HepG2 (cell line): ENCODE data around the gene CBY1. TPM values are rescaled to one million over a fixed set of nuclear protein-coding genes. Genes with fewer than 3 reads are reported as not detected.

ENCODE experiments used
- ATRX ChIP-seq: sonication (generic); formaldehyde crosslinking; IDR thresholded peaks from 2 replicates; pipeline ENCODE4 v1.4.0; 2020; ENCODE audit warnings: missing genetic modification reagents, borderline replicate concordance
- MAFK ChIP-seq, 2 experiments: IDR thresholded peaks in 1 of 2; conservative IDR thresholded peaks in 1 of 2; 2 replicates each; pipeline ENCODE4 v1.6.1; 2011; ENCODE audit warnings: improper control_type of control experiment in 2 of 2, low read length in 2 of 2
- MIER3 ChIP-seq: IDR thresholded peaks from 2 replicates; pipeline ENCODE4 v1.6.1; 2016; ENCODE audit warnings: missing compliant biosample characterization, borderline replicate concordance
- NCOA2 ChIP-seq: sonication (generic); formaldehyde crosslinking; IDR thresholded peaks from 2 replicates; pipeline ENCODE4 v1.8.0; 2022; ENCODE audit warnings: inconsistent platforms
- PPARG ChIP-seq: conservative IDR thresholded peaks from 2 replicates; pipeline ENCODE4 v1.6.1; 2016; ENCODE audit warnings: missing biosample characterization, missing genetic modification reagents
- RCOR2 ChIP-seq: IDR thresholded peaks from 2 replicates; pipeline ENCODE4 v1.6.1; 2016; ENCODE audit warnings: missing biosample characterization, missing genetic modification reagents
- ZNF235 ChIP-seq: sonication (generic); formaldehyde crosslinking; IDR thresholded peaks from 2 replicates; pipeline ENCODE4 v1.8.1; 2023; ENCODE audit warnings: mild to moderate bottlenecking, missing genetic modification reagents, borderline replicate concordance
- ZNF276 ChIP-seq: sonication (generic); formaldehyde crosslinking; IDR thresholded peaks from 2 replicates; pipeline ENCODE4 v1.4.0; 2020; ENCODE audit warnings: mild to moderate bottlenecking, low read depth, missing genetic modification reagents
- ZNF501 ChIP-seq: sonication (generic); formaldehyde crosslinking; IDR thresholded peaks from 2 replicates; pipeline ENCODE4 v1.5.1; 2020; ENCODE audit warnings: mild to moderate bottlenecking, moderate library complexity, missing genetic modification reagents
- polyA plus RNA-seq, 8 experiments: library from polyadenylated mRNA; depleted of rRNA in 3 of 8; stranded (reverse) in 7 of 8; unstranded in 1 of 8; fragments of >200 nt; fragmentation: Illumina TruSeq in 4 of 8; extraction: Trizol in 4 of 8; gene quantifications; 2 replicates each; pipeline versions ENCODE4 v1.2.1 to v1.2.3, GENCODE V29; 2011 to 2016; ENCODE audit warnings: low read depth in 4 of 8, missing spikeins in 1 of 8, mixed read lengths in 1 of 8; ENCODE audit not compliant: insufficient read depth in 1 of 8
- total RNA-seq, 5 experiments: library from RNA; depleted of rRNA; stranded (reverse); fragments of >200 nt; fragmentation: Illumina TruSeq; extraction: Trizol; gene quantifications; 2 replicates each; pipeline ENCODE4 v1.2.3, GENCODE V29; 2016; ENCODE audit warnings: low read depth in 1 of 5
- TF ChIP-seq, protein P1 (sequence below): sonication (generic); formaldehyde crosslinking; IDR thresholded peaks from 2 replicates; pipeline ENCODE4 v1.4.0; 2020; ENCODE audit warnings: missing genetic modification reagents, mild to moderate bottlenecking, borderline replicate concordance
- TF ChIP-seq, protein P2 (sequence below): sonication (generic); formaldehyde crosslinking; IDR thresholded peaks from 2 replicates; pipeline ENCODE4 v1.4.0; 2020; ENCODE audit warnings: mild to moderate bottlenecking, missing genetic modification reagents
- TF ChIP-seq, protein P3 (sequence below): sonication (generic); formaldehyde crosslinking; IDR thresholded peaks from one replicate; pipeline ENCODE4 v1.5.1; 2020; ENCODE audit warnings: mild to moderate bottlenecking, missing genetic modification reagents; ENCODE audit errors: not compliant biosample characterization

CBY1 gene
- total and polyA plus RNA-seq, 2 of the 13 experiments (the other 11 are each of a cell fraction or from before 2014, with no cell fraction given): 19.7 to 20.3 TPM

DNA sequence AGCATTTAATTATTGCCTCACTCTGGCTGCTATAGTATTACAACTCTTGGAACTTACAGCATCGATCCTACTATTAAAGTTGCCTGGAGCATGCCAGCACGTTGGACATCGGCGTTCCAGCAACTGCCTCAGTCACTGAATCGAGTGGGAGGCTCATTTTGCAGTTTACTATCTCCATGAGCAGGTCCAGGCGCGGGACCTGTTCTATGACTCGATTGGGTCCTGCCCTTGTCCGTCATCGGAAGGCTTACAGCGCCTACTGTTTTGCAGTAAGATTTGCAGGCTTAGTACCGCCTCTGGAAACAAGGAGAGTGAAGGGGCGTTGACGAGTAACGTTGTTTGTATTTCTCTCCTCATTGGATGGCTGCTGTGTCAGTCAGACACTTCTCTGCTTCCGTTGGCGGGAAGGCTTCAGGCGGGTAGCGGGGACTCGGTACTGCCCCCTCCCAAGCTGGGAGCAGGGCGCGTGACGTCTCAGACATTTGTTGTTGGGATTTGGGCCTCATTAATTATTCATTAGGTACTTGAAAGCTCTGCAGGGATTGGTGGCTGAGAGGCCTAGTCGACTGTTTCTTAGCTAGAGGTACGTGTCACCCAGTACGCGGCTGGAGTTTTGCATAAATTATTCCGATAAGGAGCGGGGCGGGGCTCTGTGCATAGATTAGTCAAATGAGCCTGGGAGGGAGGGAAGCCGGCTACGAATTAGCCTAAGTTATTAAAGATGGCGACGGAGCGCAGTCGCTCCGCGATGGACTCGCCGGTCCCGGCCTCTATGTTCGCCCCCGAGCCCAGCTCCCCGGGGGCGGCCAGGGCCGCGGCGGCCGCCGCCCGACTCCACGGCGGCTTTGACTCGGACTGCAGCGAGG, 49.0 kb downstream of the CBY1 start, which contains the start of gene GTPBP1 (continued):
- TF ChIP-seq ZNF276: 0 out of 2 replicates have a peak, but pooled peaks have one; percentile 31
- TF ChIP-seq, protein P1, sequence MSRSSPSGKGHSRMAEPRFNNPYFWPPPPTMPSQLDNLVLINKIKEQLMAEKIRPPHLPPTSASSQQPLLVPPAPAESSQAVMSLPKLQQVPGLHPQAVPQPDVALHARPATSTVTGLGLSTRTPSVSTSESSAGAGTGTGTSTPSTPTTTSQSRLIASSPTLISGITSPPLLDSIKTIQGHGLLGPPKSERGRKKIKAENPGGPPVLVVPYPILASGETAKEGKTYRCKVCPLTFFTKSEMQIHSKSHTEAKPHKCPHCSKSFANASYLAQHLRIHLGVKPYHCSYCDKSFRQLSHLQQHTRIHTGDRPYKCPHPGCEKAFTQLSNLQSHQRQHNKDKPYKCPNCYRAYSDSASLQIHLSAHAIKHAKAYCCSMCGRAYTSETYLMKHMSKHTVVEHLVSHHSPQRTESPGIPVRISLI (CRISPR knock-in tag): no peak
- peak; percentile 54; the same call in 1 of the 2 replicates for TF ChIP-seq MIER3 (CRISPR knock-in tag)
- TF ChIP-seq, protein P2, sequence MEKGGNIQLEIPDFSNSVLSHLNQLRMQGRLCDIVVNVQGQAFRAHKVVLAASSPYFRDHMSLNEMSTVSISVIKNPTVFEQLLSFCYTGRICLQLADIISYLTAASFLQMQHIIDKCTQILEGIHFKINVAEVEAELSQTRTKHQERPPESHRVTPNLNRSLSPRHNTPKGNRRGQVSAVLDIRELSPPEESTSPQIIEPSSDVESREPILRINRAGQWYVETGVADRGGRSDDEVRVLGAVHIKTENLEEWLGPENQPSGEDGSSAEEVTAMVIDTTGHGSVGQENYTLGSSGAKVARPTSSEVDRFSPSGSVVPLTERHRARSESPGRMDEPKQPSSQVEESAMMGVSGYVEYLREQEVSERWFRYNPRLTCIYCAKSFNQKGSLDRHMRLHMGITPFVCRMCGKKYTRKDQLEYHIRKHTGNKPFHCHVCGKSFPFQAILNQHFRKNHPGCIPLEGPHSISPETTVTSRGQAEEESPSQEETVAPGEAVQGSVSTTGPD (CRISPR knock-in tag): no peak
- TF ChIP-seq ZNF501 (CRISPR knock-in tag): peak; percentile 75
- TF ChIP-seq, protein P3, sequence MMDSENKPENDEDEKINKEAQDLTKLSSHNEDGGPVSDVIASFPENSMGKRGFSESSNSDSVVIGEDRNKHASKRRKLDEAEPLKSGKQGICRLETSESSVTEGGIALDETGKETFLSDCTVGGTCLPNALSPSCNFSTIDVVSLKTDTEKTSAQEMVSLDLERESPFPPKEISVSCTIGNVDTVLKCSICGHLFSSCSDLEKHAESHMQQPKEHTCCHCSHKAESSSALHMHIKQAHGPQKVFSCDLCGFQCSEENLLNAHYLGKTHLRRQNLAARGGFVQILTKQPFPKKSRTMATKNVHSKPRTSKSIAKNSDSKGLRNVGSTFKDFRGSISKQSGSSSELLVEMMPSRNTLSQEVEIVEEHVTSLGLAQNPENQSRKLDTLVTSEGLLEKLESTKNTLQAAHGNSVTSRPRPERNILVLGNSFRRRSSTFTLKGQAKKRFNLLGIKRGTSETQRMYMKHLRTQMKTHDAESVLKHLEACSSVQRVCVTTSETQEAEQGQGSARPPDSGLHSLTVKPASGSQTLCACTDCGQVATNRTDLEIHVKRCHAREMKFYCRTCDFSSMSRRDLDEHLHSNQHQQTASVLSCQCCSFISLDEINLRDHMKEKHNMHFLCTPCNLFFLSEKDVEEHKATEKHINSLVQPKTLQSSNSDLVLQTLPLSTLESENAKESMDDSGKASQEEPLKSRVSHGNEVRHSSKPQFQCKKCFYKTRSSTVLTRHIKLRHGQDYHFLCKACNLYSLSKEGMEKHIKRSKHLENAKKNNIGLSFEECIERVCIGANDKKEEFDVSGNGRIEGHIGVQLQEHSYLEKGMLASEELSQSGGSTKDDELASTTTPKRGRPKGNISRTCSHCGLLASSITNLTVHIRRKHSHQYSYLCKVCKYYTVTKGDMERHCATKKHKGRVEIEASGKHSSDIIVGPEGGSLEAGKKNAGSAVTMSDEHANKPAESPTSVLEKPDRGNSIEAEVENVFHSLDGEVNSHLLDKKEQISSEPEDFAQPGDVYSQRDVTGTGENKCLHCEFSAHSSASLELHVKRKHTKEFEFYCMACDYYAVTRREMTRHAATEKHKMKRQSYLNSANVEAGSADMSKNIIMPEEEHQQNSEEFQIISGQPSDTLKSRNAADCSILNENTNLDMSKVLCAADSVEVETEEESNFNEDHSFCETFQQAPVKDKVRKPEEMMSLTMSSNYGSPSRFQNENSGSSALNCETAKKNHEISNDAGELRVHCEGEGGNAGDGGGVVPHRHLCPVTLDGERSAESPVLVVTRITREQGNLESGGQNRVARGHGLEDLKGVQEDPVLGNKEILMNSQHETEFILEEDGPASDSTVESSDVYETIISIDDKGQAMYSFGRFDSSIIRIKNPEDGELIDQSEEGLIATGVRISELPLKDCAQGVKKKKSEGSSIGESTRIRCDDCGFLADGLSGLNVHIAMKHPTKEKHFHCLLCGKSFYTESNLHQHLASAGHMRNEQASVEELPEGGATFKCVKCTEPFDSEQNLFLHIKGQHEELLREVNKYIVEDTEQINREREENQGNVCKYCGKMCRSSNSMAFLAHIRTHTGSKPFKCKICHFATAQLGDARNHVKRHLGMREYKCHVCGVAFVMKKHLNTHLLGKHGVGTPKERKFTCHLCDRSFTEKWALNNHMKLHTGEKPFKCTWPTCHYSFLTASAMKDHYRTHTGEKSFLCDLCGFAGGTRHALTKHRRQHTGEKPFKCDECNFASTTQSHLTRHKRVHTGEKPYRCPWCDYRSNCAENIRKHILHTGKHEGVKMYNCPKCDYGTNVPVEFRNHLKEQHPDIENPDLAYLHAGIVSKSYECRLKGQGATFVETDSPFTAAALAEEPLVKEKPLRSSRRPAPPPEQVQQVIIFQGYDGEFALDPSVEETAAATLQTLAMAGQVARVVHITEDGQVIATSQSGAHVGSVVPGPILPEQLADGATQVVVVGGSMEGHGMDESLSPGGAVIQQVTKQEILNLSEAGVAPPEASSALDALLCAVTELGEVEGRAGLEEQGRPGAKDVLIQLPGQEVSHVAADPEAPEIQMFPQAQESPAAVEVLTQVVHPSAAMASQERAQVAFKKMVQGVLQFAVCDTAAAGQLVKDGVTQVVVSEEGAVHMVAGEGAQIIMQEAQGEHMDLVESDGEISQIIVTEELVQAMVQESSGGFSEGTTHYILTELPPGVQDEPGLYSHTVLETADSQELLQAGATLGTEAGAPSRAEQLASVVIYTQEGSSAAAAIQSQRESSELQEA (CRISPR knock-in tag): no peak
- TF ChIP-seq MAFK (conservative IDR thresholded peaks at IDR 0.05 in 1 of 2, IDR thresholded peaks at IDR 0.05 in 1 of 2; ENCODE audit: low read length in 2 of 2): peak in 1 of 2 experiments; percentile 85; a peak in 2 of 4 replicates
- TF ChIP-seq PPARG: 0 out of 2 replicates have a peak, but pooled peaks have one; percentile 10
- TF ChIP-seq ZNF235: no peak
- TF ChIP-seq NCOA2 (CRISPR knock-in tag): peak; percentile 18; the same call in 1 of the 2 replicates
- TF ChIP-seq ATRX (CRISPR knock-in tag): no peak
- no peak for TF ChIP-seq RCOR2 (CRISPR knock-in tag)
